ENCODE data around the gene FRG1.
"Not testable (repeated sequence)": the region's sequence is repeated elsewhere in the genome, so short reads cannot be mapped to it uniquely, and the experiment has no call there.

The FRG1 gene

DNA sequence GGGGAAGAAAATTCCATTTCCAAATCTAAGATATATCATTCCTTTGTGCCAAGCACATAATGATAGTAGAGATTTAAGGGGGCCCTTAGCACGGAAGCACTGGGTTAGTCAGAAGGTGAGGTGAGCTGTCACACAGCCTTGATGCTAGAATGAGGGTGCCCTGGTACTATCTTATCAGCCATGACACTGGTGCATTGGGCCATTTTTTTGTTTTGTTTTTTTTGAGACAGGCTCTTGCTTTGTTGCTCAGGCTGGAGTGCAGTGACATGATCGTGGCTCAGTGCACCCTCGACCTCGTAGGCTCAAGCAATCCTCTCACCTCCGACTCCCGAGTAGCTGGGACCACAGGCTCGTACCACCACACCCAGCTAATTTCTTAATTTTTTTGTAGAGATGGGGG lies 7.8 kb downstream of the FRG1 start:
- H4K20me1 ChIP-seq: peaks cover 0 to 48% (median 17%) of the 10 kb centered on the region in 11 experiments; a peak in 12 of 22 replicates
- not testable (repeated sequence) for H3K4me3 ChIP-seq; H3K9ac ChIP-seq; H3K9me3 ChIP-seq (replicated peaks in 1 of 11); H3K27ac ChIP-seq; H3K27me3 ChIP-seq; H3K4me2 ChIP-seq
- H3K4me1 ChIP-seq: peaks cover 0 to 21% (median 0%) of the 10 kb centered on the region in 10 experiments; a peak in 3 of 20 replicates
- H3K36me3 ChIP-seq: peaks cover 34 to 81% (median 55%) of the 10 kb centered on the region in 11 experiments

DNA sequence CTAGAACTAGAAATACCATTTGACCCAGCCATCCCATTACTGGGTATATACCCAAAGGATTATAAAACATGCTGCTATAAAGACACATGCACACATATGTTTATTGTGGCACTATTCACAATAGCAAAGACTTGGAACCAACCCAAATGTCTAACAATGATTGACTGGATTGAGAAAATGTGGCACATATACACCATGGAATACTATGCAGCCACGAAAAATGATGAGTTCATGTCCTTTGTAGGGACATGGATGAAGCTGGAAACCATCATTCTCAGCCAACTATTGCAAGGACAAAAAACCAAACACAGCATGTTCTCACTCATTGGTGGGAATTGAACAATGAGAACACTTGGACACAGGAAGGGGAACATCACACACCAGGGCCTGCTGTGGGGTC lies 28.6 kb downstream of the FRG1 start:
- not testable (repeated sequence) for H3K4me1 ChIP-seq

DNA sequence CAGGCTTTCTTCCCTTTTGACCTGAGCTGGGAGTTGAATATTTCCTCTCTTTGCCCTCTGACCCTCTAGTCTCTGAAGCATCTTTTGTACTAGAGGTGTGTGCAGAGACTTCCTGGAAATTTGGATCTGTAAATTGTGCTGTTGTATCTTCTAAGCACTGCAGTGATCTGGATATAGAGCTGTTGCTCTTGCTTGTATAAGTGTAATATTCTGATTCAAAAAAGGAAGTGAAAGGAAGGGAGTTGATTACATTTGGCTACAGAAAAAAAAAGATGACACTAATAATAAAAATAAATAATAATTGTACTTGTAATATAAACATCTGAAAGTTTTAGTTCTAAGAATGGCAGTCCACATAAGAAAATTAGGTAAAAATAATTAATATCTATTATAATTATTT lies 33.0 kb downstream of the FRG1 start:
- TF ChIP-seq Cebpa-rat (IDR thresholded peaks at IDR 0.05): no peak
- peaks cover 0 to 7% (median 0%) of the 10 kb centered on the region in 10 experiments; a peak in 2 of 20 replicates for H3K4me1 ChIP-seq
- no peaks in the 10 kb centered on the region for H4K20me1 ChIP-seq
- no peak overlapping the region for H3K27ac ChIP-seq
- no peak overlapping the region for H3K4me3 ChIP-seq
- H3K36me3 ChIP-seq: no peaks in the 10 kb centered on the region
- H3K4me2 ChIP-seq: peak overlapping the region in 2 of 11 experiments; percentile 22 to 36; a peak in 2 of 22 replicates
- H3K9me3 ChIP-seq (replicated peaks in 1 of 11): peaks cover 0 to 6% (median 0%) of the 10 kb centered on the region in 11 experiments; a peak in 5 of 22 replicates
- H3K27me3 ChIP-seq: no peaks in the 10 kb centered on the region
- H3K9ac ChIP-seq: no peak overlapping the region

More for the DNA sequence above, 28.6 kb downstream of the FRG1 start:
- not testable (repeated sequence) for H3K36me3 ChIP-seq, H4K20me1 ChIP-seq, H3K27me3 ChIP-seq, H3K4me3 ChIP-seq, H3K4me2 ChIP-seq, H3K9ac ChIP-seq, H3K27ac ChIP-seq
- peaks cover 5 to 21% (median 15%) of the 10 kb centered on the region in 11 experiments for H3K9me3 ChIP-seq (replicated peaks in 1 of 11)

DNA sequence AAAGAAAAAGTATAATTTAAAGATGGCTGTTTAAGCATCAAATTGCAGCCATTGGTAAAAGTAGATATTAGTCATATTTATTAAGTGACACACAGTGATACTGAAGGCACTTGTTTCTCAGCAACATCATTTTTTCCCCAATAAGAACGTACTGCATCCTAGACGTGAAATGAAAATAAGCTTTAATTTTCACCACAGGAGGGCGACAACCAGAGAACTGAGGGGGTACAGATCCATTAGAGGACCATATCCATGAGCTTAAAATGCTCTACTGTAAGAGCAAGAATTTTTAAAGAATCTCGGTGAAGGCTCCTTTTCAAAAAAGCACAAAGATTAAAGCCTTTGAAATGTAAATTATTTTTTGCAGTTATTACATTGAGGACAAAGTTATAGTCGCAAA lies 33.4 kb downstream of the FRG1 start:
- TF ChIP-seq Cebpa-rat (IDR thresholded peaks at IDR 0.05): no peak
- H3K4me3 ChIP-seq: no peak overlapping the region
- no peak overlapping the region for H3K9ac ChIP-seq

DNA sequence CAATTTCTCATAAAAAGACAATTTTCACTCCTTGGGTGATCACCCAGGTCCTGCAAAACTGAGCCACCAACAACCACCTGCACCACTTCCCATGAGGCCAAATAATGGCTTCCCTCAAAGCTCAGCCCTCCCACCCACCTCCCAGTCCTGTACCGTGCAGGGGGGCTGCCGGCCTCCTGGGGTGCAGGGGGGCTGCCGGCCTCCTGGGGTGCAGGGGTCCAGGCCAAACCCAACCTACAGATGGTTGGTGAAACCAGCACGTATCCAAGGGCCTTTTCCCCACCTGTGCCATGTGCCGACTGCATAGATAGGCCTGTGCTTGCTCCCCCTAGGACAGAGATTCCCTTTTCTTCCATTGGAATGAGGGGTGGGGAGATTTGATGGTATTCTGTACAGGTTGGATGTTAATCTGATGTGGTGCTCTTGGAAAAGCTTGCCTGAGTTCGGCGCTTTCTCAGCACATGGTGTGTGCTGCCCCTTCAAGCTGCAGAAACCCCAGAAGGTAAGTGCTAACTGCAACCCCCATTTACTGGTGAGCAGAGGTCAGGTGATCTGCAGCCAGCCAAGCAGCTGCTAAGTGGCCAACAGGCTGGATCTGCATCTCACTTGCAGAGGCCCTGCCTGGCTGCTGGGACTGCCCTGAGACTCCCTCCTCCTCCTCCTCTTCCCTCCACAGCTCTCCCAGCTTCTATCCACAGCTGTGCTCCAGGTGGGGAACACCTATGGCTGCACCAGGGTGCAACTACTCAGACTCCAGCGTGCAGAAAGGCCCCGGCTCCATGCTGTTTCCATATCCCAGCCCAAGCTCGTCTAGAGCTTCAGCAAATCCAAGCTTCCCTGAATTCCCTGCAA lies 38.8 kb downstream of the FRG1 start:
- no peak overlapping the region for H3K4me3 ChIP-seq
- no peak overlapping the region for H3K27ac ChIP-seq
- H3K4me2 ChIP-seq: no peak overlapping the region
- H3K9me3 ChIP-seq (replicated peaks in 1 of 11): no peaks in the 10 kb centered on the region
- no peaks in the 10 kb centered on the region for H3K4me1 ChIP-seq
- H3K27me3 ChIP-seq: no peaks in the 10 kb centered on the region
- no peaks in the 10 kb centered on the region for H3K36me3 ChIP-seq
- no peak for TF ChIP-seq Cebpa-rat (IDR thresholded peaks at IDR 0.05)
- H4K20me1 ChIP-seq: no peaks in the 10 kb centered on the region
- no peak overlapping the region for H3K9ac ChIP-seq

More for the DNA sequence above, 33.4 kb downstream of the FRG1 start:
- no peaks in the 10 kb centered on the region for H4K20me1 ChIP-seq
- H3K4me1 ChIP-seq: peaks cover 0 to 7% (median 0%) of the 10 kb centered on the region in 10 experiments; a peak in 2 of 20 replicates
- H3K9me3 ChIP-seq (replicated peaks in 1 of 11): peaks cover 0 to 6% (median 0%) of the 10 kb centered on the region in 11 experiments; a peak in 5 of 22 replicates
- H3K4me2 ChIP-seq: no peak overlapping the region
- H3K36me3 ChIP-seq: no peaks in the 10 kb centered on the region
- no peaks in the 10 kb centered on the region for H3K27me3 ChIP-seq
- H3K27ac ChIP-seq: no peak overlapping the region

DNA sequence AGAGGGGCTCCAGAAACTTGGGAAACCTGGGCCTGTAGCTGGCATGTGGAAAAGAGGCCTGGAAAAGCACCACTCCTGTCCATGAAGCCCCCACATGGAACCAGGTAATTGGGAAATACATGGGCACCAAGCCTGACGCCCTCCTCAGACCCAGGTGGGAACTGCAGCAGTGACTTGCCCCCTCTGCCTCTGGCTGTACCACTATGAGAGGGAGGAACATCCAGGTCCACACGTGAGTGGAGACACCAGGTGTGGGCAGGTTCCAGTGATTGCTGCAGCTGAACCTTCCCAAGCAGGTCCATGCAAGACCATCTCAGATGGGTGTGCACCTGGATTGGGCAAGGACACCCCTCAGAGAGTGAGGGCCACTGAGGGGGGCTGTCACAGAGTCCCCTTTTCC lies 39.6 kb downstream of the FRG1 start:
- not testable (repeated sequence) for H3K4me2 ChIP-seq; H3K4me1 ChIP-seq; H3K4me3 ChIP-seq; H3K27me3 ChIP-seq; H3K27ac ChIP-seq; H3K9me3 ChIP-seq (replicated peaks in 1 of 11); H3K36me3 ChIP-seq; H4K20me1 ChIP-seq; H3K9ac ChIP-seq

DNA sequence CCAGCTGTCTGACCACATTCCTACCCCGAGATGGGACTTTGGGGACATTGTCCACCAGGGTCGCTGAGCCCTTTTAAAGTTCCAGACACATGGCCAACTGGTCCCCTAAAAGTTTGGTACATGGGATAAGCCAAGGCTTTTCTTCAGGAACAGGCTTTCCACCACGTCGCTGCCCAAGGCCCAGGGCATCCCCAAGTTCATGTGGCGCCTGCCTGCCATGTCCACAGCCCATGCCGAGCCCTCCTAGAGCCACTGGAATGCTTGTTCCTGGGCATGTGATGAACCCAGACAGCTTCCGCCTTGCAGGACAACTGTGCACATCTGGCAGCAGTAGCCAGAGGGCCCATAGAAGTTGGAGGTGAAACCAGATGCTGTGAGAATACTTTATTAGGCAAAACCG lies 41.3 kb downstream of the FRG1 start:
- TF ChIP-seq Cebpa-rat (IDR thresholded peaks at IDR 0.05): no peak
- no peak overlapping the region for H3K4me2 ChIP-seq

DNA sequence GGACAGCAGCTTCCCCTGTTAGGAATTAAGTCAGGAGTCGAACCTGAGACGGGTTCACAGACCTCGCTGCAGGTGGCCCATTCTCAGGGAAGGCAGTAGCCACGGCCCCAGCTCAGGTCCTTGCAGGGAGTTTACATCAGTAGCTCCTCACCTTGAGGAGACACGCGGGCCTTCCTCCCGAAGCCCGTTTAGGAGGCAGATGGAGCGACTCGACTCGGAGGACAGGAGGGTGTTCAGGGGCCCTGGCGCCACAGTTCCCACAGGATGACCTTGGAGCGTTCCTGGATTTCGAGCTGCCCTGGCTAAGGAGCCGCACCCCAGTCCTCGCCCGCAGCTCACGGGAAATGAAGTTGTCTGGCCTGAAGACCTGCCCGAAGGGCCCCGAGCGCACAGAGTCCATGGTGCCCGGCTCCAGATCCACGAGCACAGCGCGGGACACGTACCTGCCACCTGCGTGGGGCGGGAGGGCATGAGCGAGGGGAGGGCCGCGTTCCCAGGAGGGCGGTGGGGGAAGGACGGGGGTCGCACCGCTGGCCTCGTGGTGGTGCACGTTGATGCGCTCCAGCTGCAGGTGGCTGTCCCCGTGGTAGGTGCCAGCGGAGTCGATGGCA lies 43.3 kb downstream of the FRG1 start:
- H3K9ac ChIP-seq: not testable (repeated sequence)

More for the DNA sequence above, 41.3 kb downstream of the FRG1 start:
- no peaks in the 10 kb centered on the region for H3K9me3 ChIP-seq (replicated peaks in 1 of 11)
- H3K27ac ChIP-seq: no peak overlapping the region
- H3K4me3 ChIP-seq: no peak overlapping the region
- H4K20me1 ChIP-seq: no peaks in the 10 kb centered on the region
- H3K9ac ChIP-seq: no peak overlapping the region
- no peaks in the 10 kb centered on the region for H3K27me3 ChIP-seq
- H3K36me3 ChIP-seq: no peaks in the 10 kb centered on the region
- H3K4me1 ChIP-seq: no peaks in the 10 kb centered on the region

DNA sequence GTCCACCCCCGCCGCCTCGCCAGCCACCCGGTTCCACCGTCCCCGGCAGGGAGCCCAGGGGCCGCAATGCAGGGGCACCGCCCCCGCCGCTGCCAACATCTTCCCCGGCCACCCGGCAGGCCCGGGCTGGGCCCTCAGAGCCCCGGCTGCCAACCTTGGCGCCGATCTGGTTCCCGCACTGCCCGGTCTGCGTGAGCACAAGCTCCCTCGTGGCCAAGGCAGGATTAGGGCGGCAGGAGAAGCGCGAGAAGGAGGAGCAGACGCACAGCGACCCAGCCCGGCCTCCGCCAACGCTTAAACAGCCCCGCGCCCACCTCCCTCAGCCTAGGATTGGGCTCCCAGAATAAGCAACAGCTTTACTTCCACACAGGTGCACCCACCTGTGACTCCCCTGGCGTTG lies 44.0 kb downstream of the FRG1 start:
- H3K4me2 ChIP-seq; H3K36me3 ChIP-seq; H3K4me3 ChIP-seq; H3K9ac ChIP-seq; H3K27ac ChIP-seq; H4K20me1 ChIP-seq; H3K4me1 ChIP-seq; H3K27me3 ChIP-seq; H3K9me3 ChIP-seq (replicated peaks in 1 of 11): not testable (repeated sequence)

More for the DNA sequence above, 43.3 kb downstream of the FRG1 start:
- H4K20me1 ChIP-seq; H3K36me3 ChIP-seq; H3K4me1 ChIP-seq; H3K4me2 ChIP-seq; H3K27ac ChIP-seq; H3K4me3 ChIP-seq; H3K9me3 ChIP-seq (replicated peaks in 1 of 11); H3K27me3 ChIP-seq: not testable (repeated sequence)

DNA sequence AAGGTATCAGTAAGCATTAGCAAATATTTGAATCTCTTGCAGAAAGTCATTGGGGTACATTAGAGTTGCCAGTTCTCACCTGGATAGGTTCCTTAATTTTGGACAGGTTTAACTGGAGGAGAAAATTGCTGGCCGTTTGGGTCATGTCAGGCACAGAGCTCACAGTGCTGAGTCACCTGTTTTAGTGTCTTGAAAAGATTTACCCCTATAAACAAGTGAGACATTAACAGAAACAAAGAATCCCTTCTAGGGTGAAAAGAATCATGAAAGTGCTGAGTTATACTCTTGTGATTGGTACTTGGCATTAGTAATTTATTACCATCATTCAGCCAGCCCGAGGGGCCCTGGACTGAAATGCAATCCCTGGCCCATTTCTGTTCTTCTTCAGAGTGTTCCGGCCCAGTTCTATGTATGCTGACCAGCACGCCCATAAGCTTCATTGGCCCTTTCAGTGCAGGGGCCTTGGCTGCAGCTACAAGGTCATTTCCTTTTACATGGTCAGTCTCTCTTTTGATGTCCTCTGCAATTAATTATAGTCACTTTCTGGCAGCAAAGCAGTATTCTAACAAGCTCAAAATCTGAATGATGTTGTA lies 45.1 kb downstream of the FRG1 start:
- H3K9ac ChIP-seq, H3K4me2 ChIP-seq, H3K36me3 ChIP-seq: not testable (repeated sequence)

More for the DNA sequence above, 45.1 kb downstream of the FRG1 start:
- not testable (repeated sequence) for H3K27ac ChIP-seq; H4K20me1 ChIP-seq; H3K9me3 ChIP-seq (replicated peaks in 1 of 11); H3K4me1 ChIP-seq; H3K27me3 ChIP-seq; H3K4me3 ChIP-seq

Data from BLaER1 treated with 17β-estradiol and CSF1 and Interleukin-3, amounts not matched to agents 10 nM and 100 nM (cell line).